Mesendoderm (in vitro differentiated cells): ENCODE measurements around the gene SORL1-AS1.

Source experiments
- DNase-seq: peaks from one replicate; pipeline ENCODE4 v3.0.0; 2013
- H2AK5ac ChIP-seq: 2 replicates; pipeline ENCODE4 v1.6.1; 2013; ENCODE audit warnings: low read length, inconsistent platforms
- H2BK120ac ChIP-seq: 2 replicates; pipeline ENCODE4 v1.6.1; 2013; ENCODE audit warnings: low read depth, mild to moderate bottlenecking, low read length, moderate library complexity, mixed read lengths
- H2BK15ac ChIP-seq: replicated peaks from 2 replicates; pipeline ENCODE4 v1.6.1; 2013; ENCODE audit warnings: low read depth, mild to moderate bottlenecking, moderate library complexity
- H2BK5ac ChIP-seq: 2 replicates; pipeline ENCODE4 v1.6.1; 2013; ENCODE audit warnings: low read length, inconsistent platforms
- H3K18ac ChIP-seq: 2 replicates; pipeline ENCODE4 v1.6.1; 2013; ENCODE audit warnings: mild to moderate bottlenecking, low read length, mixed read lengths
- H3K23ac ChIP-seq: one replicate; pipeline ENCODE4 v1.6.1; 2013; ENCODE audit warnings: low read length
- H3K27ac ChIP-seq: 2 replicates; pipeline ENCODE4 v1.5.1; 2013; ENCODE audit warnings: low read depth, mild to moderate bottlenecking, inconsistent platforms, low read length, moderate library complexity
- H3K27me3 ChIP-seq: 2 replicates; pipeline ENCODE4 v1.6.1; 2013; ENCODE audit warnings: low read length, control low read depth, mild to moderate bottlenecking, inconsistent platforms; ENCODE audit not compliant: insufficient read depth, poor library complexity
- H3K36me3 ChIP-seq: 2 replicates; pipeline ENCODE4 v1.6.1; 2013; ENCODE audit warnings: low read length, inconsistent platforms; ENCODE audit not compliant: control insufficient read depth, insufficient read depth
- H3K4ac ChIP-seq: one replicate; pipeline ENCODE4 v1.6.1; 2013; ENCODE audit warnings: low read depth, mild to moderate bottlenecking, low read length, moderate library complexity
- H3K4me1 ChIP-seq: 2 replicates; pipeline ENCODE4 v1.6.1; 2013; ENCODE audit warnings: low read depth, low read length, inconsistent platforms; ENCODE audit not compliant: control insufficient read depth
- H3K4me2 ChIP-seq: 2 replicates; pipeline ENCODE4 v1.6.1; 2013; ENCODE audit warnings: low read length
- H3K4me3 ChIP-seq: 2 replicates; pipeline ENCODE4 v1.5.1; 2013; ENCODE audit warnings: mild to moderate bottlenecking, low read length
- H3K56ac ChIP-seq: one replicate; pipeline ENCODE4 v1.6.1; 2013; ENCODE audit warnings: low read length
- H3K79me1 ChIP-seq: 2 replicates; pipeline ENCODE4 v1.6.1; 2013; ENCODE audit warnings: low read length, inconsistent platforms
- H3K79me2 ChIP-seq: 2 replicates; pipeline ENCODE4 v1.6.1; 2013; ENCODE audit warnings: mild to moderate bottlenecking, low read length; ENCODE audit not compliant: control insufficient read depth, insufficient read depth
- H3K9ac ChIP-seq: 2 replicates; pipeline ENCODE4 v1.6.1; 2013; ENCODE audit warnings: low read length, inconsistent platforms
- H4K5ac ChIP-seq: one replicate; pipeline ENCODE4 v1.6.1; 2013; ENCODE audit warnings: low read length
- H4K8ac ChIP-seq: one replicate; pipeline ENCODE4 v1.6.1; 2013; ENCODE audit warnings: low read depth, mild to moderate bottlenecking, control low read depth, low read length, moderate library complexity
- WGBS: extraction: QIAGEN DNeasy Blood & Tissue Kit; methylation state at CpG from one replicate; pipeline ENCODE4 v1.1.7; 2013; ENCODE audit warnings: low lambda C conversion rate, missing lambda C conversion rate; ENCODE audit not compliant: insufficient coverage; ENCODE audit errors: extremely low coverage; 5-methylcytosine and 5-hydroxymethylcytosine counted together

Gene SORL1-AS1

DNA sequence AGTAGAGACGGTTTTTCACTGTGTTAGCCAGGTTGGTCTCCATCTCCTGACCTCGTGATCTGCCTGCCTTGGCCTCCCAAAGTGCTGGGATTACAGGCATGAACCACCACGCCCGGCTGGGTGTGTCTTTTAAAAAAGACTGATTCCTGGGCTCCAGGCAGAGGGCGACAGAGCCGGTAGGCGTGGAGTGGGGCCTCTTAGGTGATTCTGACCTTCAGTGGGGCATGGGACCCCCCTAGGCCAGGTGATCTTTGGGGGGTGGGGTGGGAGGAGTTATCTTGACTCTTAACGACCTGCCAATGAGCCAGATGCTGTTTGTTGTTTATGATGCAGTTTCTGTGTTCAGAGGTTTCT lies 12.9 kb upstream of the SORL1-AS1 start:
- Histone ChIP-seq H3K4me2 (no peak overlapping the region), H3K4me3 (no peak overlapping the region), H3K56ac (peak overlapping the region; percentile 75), H2BK15ac (no peak overlapping the region), H2BK120ac (peak overlapping the region; percentile 29), H4K5ac (no peak overlapping the region), H3K36me3 (no peaks in the 10 kb centered on the region), H3K27ac (peak overlapping the region; percentile 9), H4K8ac (no peak overlapping the region), H3K4me1 (peaks cover 9% of the 10 kb centered on the region), H3K27me3 (no peaks in the 10 kb centered on the region), H3K23ac (no peak overlapping the region), H3K79me2 (peaks cover 22% of the 10 kb centered on the region), H3K4ac (peak overlapping the region; percentile 56), H2BK5ac (no peak overlapping the region), H3K18ac (peak overlapping the region; percentile 29), H3K79me1 (peaks cover 8% of the 10 kb centered on the region), H3K9ac (no peak overlapping the region), H2AK5ac (no peak overlapping the region)
- DNase-seq: no peak
- WGBS: no CpG with 5 or more reads among the region's 8 CpGs

DNA sequence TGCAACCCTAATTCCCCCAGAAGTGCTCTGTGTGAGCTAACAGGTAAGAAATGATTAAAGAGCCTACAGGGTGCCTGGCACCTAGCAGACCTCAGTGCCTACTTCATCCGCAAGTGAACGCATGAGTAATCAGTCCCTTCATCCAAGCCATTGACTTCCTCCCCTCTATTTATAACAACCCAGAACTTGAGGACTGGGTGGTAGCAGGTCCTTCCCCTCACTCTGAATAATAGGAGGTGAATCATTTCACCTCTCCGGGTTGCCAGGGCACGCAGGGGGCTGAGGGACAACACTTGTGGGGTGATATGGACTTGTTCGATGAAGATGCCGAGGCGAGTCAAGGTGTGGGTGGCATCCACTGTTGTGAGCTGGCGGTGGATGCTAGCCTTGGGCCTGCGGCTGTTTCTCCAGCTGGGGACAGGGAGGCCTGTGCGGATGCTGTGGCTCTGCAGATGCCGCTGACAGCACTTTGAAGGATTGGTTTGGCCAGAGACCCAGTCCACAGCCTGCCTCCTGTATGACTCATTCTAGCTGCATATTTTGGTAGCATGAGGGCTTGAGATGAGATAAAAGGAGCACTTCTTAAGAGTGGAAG lies 11.7 kb upstream of the SORL1-AS1 start:
- Histone ChIP-seq H3K18ac (no peak overlapping the region), H3K36me3 (no peaks in the 10 kb centered on the region), H4K5ac (no peak overlapping the region), H3K79me2 (peaks cover 30% of the 10 kb centered on the region), H2BK15ac (no peak overlapping the region), H3K4me2 (no peak overlapping the region), H2BK5ac (peak overlapping the region; percentile 21), H3K4me3 (no peak overlapping the region), H3K27ac (no peak overlapping the region), H3K23ac (no peak overlapping the region), H3K27me3 (no peaks in the 10 kb centered on the region), H3K56ac (peak overlapping the region; percentile 49), H3K4ac (no peak overlapping the region), H3K9ac (no peak overlapping the region), H4K8ac (no peak overlapping the region), H3K79me1 (peaks cover 6% of the 10 kb centered on the region), H2AK5ac (no peak overlapping the region), H2BK120ac (no peak overlapping the region), H3K4me1 (peaks cover 9% of the 10 kb centered on the region)
- peak; percentile 86 for DNase-seq
- no CpG with 5 or more reads among the region's 11 CpGs for WGBS

DNA sequence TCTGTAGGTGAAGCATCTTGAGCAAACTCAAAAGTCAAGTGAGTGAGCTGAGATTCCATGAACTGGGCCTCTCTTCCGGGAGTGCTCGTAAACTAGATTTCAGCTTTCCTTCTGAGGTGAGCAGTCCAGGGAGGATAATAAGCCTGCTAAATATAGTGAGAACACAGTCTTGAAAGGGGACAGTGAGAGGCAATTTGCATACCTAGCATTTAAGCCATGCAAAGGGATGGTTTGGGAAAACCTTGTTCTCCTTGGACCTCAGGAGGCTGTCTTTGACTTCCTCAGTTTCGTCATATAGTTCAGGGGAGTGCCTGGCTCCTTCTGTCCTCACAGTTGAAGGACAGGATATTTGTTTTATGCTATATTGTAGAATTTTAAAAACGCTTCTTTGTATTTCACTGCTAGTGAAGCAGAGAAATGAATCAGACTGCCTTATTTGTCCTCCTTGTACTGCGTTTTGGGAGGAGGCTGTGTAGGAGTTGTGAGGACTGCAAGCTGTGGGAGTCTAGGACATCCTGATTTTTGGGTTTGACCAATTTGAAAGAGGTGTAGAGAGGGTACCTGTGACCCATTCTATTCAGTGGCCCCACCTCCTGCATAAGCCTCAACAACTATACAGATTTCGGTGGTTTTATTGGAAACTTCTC lies 11.0 kb upstream of the SORL1-AS1 start:
- Histone ChIP-seq H2AK5ac (no peak overlapping the region), H2BK5ac (no peak overlapping the region), H2BK15ac (no peak overlapping the region), H3K23ac (no peak overlapping the region), H3K27ac (no peak overlapping the region), H3K4me3 (no peak overlapping the region), H4K5ac (no peak overlapping the region), H2BK120ac (no peak overlapping the region), H3K27me3 (no peaks in the 10 kb centered on the region), H3K9ac (no peak overlapping the region), H3K56ac (no peak overlapping the region), H3K18ac (no peak overlapping the region), H3K79me1 (peaks cover 10% of the 10 kb centered on the region), H4K8ac (no peak overlapping the region), H3K36me3 (no peaks in the 10 kb centered on the region), H3K4ac (no peak overlapping the region), H3K4me2 (no peak overlapping the region), H3K4me1 (peaks cover 9% of the 10 kb centered on the region), H3K79me2 (peaks cover 36% of the 10 kb centered on the region)
- DNase-seq: no peak
- no CpG with 5 or more reads among the region's 6 CpGs for WGBS

DNA sequence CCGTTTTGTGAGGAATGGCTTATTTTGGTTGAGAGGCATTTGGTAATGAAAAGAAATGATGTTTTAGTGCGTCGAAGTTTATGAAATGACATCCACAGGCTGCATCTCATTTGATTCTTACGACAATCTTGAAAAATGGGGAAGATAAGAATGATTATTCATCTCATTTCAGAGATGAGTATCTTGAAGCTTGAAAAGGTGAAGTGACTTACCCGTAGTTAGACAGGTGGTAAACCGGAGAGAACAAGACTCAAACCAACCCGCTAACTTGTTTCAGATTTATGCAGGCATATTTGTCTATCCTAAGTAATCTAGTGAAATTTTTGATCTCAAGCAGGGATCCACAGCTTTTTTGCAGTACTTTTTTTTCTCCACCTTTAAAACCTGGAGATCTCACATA lies 9.1 kb upstream of the SORL1-AS1 start:
- no peak for DNase-seq

DNA sequence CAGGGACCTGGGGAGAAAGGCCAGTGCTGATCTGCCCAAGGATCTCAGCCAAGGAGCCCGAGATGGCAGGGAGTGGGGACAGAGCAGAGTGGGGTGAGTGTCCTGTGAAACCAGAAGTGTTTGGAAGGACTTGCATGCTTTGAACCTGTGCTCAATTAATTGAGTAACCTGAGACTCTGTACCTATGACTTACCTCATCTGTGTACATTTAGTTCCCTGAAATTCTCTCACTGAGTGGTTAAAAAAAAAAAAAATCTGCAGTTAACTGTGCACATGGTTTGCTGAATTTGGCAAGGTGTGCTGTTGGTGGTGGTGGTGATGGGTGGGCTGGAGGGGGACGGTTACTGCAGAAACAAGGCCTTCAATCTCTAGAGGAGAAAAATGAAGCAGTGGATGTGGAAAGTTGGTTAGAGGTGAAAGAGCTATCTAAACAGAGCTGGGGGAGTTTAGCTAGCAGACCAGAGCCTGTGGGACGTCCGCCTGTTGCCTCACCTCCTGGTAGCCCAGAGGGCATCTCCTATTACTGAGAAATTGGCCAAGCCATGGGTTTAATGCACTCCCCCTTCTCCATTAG lies 8.3 kb upstream of the SORL1-AS1 start:
- Histone ChIP-seq H2BK15ac (no peak overlapping the region), H2AK5ac (no peak overlapping the region), H2BK5ac (no peak overlapping the region), H3K79me1 (peaks cover 12% of the 10 kb centered on the region), H3K4ac (no peak overlapping the region), H3K4me3 (no peak overlapping the region), H3K27me3 (no peaks in the 10 kb centered on the region), H3K4me2 (no peak overlapping the region), H3K56ac (peak overlapping the region; percentile 18), H3K27ac (no peak overlapping the region), H3K9ac (no peak overlapping the region), H4K8ac (no peak overlapping the region), H3K79me2 (peaks cover 43% of the 10 kb centered on the region), H3K36me3 (no peaks in the 10 kb centered on the region), H3K4me1 (peaks cover 16% of the 10 kb centered on the region), H3K23ac (no peak overlapping the region), H2BK120ac (no peak overlapping the region), H3K18ac (peak overlapping the region; percentile 25), H4K5ac (no peak overlapping the region)
- no CpG with 5 or more reads among the region's 4 CpGs for WGBS
- DNase-seq: no peak

More for the DNA sequence above, 9.1 kb upstream of the SORL1-AS1 start:
- H2BK120ac ChIP-seq: no peak overlapping the region
- no peak overlapping the region for H4K8ac ChIP-seq
- H3K18ac ChIP-seq: no peak overlapping the region
- no peak overlapping the region for H3K27ac ChIP-seq
- 100% methylated on average over 3 of the region's 7 CpGs for WGBS
- no peak overlapping the region for H3K4me2 ChIP-seq
- H2BK15ac ChIP-seq: no peak overlapping the region
- no peak overlapping the region for H2BK5ac ChIP-seq
- H3K4me3 ChIP-seq: no peak overlapping the region
- H3K56ac ChIP-seq: no peak overlapping the region
- peaks cover 10% of the 10 kb centered on the region for H3K79me1 ChIP-seq
- no peak overlapping the region for H2AK5ac ChIP-seq
- H3K9ac ChIP-seq: no peak overlapping the region
- H3K4me1 ChIP-seq: peaks cover 16% of the 10 kb centered on the region
- H3K36me3 ChIP-seq: no peaks in the 10 kb centered on the region
- H4K5ac ChIP-seq: no peak overlapping the region
- no peaks in the 10 kb centered on the region for H3K27me3 ChIP-seq
- H3K4ac ChIP-seq: no peak overlapping the region
- no peak overlapping the region for H3K23ac ChIP-seq
- peaks cover 39% of the 10 kb centered on the region for H3K79me2 ChIP-seq
